Measurements from ENCODE around the gene MYRIP. TPM values are rescaled to one million over a fixed set of nuclear protein-coding genes. Genes with fewer than 3 reads are reported as not detected.
A peak's percentile ranks its signal among the peaks of the same experiment; 100 is the strongest.
"Not testable (repeated sequence)": the region's sequence is repeated elsewhere in the genome, so short reads cannot be mapped to it uniquely, and the experiment has no call there.

MYRIP gene
- polyA plus RNA-seq, 1 donor, result 0.83 TPM

DNA sequence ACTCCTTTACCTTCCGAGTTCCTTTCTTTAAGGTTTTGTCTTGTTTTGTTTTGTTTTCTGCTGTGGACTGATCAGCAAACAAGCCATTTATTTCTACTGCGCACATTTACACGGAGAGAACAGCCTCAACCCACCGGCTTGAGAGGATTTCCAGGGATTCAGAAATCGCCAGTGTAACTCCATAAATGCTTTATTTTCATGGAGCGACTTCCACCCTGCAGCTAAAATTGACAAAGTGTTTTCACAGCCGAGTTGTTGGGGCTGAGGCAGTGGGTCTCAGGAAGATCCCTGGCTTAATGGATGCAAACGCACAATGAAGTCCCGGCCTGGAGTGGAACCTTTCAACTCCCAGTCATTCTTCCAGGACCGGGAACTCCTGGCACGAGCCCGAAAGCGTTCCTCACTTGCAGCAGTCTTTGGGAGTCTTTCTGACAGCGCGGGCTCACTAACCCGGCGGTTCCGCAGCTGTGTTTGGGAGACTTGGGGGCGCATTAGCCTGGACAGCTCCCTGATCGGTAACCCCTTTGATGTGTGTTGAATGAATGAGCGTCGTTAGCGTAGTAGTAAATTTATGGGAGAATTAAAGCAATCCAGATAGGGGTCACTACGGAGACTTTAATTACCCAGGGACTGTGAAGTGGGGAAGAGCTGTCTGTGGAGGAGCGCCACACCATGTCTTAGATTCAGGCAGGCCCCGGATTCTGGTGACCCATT, 785 bp upstream of the MYRIP start:
- peak; percentile 34 for DNase-seq

- DNase-seq, result no peak
These were observed 686 bp downstream of the MYRIP start for GRCh38 chr3:39809995-39810595.

DNA sequence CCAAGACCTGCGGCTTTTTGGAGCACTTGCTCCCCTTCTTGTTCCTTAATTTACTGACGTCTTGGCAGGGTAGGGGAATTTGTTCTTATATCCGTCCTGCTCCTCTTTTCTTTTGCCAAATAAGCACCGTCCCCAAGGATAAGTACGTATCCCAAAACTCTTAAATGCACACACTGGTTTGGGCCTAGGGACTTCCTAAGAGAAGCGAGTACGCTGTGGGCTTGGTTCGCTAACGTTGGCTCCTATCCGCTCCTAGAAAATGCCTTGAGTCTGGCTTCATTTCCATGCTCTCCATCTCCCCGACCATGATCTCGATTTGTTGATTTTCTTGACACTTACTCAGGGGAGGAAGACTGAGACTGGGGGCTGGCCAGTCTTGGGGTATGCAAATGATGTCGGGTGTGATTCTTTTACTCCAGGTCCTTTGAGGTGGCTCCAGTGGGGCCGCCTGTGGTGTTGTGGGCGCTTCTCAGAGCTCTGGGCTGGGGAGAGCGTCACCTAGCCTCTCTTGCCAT, 1.3 kb downstream of the MYRIP start:
- no peak for DNase-seq

- DNase-seq, result no peak
These were observed 2.2 kb downstream of the MYRIP start for GRCh38 chr3:39811561-39811960.

GRCh38 chr3:39812537-39812936, 3.1 kb downstream of the MYRIP start:
- DNase-seq, result no peak

DNA sequence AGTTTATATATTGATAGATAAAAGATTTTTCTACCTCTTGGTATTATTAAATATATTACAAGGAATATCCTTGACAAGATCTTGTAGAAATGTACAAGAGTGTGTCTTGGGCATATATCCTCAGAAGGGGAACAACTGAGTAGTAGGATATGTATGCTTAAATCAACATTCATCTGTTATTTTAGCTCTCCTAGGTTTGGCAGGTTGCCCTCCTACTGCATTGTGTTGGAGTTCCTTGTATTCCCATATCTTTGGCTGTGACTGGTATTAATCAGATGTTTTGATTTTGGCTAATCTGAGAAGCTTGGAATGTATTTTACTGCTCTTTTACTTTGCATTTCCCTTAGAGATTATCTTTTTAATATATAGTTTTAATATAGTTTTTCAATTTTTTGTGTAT, 4.6 kb downstream of the MYRIP start:
- no peak for DNase-seq

- no peak for DNase-seq
These were observed 10.5 kb downstream of the MYRIP start for GRCh38 chr3:39819899-39820298.

- DNase-seq, result not testable (repeated sequence)
These were observed 24.4 kb downstream of the MYRIP start for GRCh38 chr3:39833764-39834163.

GRCh38 chr3:39839484-39839883, 30.1 kb downstream of the MYRIP start:
- no peak for DNase-seq

DNA sequence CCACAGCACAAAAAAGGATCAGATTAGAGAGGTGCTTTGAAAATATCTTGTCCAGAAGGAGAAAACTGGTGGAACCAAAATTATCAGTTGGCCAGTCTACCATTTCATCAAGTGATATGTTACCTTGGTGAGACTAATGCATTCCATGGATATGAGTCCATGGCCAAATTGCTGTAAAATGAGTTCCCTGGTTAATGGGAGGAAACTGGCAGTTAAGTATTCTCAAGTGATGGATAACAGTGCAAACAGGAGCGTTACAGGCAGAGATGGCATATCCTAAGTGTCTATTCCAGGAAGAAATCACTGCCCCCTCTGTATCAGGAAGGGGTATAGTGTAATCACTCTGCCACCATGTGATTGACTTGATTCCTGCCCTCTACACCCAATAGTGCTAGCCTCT, 34.0 kb downstream of the MYRIP start:
- DNase-seq, result no peak

DNA sequence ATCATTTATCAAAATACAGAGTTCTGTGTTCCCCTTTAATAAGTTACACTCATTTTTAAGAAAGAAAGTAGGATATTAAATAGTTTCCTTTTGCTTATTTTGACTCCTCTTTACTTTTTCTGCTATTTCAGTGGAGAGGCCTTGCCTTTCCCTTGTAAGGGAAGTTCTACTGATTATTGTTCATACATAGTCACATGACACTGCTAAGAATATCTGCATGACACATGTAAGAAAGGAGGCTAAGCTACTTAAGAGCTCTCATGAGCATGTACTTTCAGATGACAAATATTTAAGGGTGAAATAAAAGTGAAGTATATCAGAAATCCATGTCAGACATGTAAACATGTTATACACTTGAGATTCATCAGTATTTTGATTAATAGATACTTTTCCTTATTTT, 39.0 kb downstream of the MYRIP start:
- DNase-seq, result no peak

DNA sequence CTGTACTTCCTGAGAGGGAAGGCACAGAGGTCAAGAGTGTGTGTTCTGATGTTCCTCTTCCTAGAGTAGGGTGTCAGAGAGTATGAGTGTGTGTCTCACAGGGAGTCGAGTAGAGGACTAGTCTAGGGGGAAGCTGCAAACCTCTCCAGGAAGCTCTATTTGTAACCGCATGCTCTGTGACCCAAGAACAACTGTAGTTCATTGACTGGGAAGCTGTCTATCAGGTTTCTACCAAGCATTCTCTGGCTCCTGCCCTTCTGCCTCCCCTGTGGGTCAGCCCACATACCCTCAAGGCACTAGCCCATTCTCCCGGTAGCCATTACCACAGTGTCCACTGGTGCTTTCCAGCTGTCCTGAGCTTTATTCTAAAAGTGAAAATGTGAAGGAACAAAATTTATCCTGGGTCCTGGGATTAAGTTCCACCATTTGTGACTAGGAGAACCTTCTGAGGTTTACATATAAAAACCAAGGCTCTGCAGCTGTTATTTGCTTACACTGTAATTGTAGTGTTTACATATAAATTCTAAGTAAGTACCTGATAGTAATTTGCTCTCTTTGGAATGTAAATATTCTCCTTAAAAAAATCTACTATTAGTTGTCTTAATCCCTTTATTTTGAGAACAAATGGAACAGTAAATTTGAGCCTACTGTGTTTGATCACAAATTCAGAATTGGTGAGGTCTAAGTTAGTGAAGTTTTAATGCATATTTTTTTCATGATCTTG, 40.7 kb downstream of the MYRIP start:
- no peak for DNase-seq

- DNase-seq, result no peak
These were observed 41.3 kb downstream of the MYRIP start for GRCh38 chr3:39850716-39851032.

DNA sequence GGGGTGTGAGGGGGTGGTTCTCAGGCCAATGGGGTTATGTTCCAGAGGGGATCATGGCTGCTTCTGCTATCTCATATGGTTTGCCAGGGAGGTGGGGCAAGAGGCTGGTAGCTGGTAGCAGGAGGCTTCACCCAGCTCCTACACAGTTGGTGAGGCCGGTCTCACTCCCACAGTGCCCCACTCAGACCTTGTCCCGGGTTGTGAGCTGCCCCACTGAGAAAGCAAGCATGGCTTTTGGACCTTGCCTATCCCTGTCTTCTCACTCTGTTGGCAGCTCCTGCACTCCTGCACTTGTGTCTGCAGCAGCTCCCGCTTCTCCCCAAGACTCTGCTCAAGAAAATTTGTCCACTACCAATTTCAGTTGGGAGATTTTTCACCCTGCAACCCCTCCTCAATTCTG, 46.1 kb downstream of the MYRIP start:
- DNase-seq, result no peak

- no peak for DNase-seq
These were observed 60.5 kb downstream of the MYRIP start for GRCh38 chr3:39869890-39870289.

- no peak for DNase-seq
These were observed 61.3 kb downstream of the MYRIP start for GRCh38 chr3:39870706-39871105.

GRCh38 chr3:39879581-39879980, 70.2 kb downstream of the MYRIP start:
- no peak for DNase-seq

GRCh38 chr3:39882111-39882510, 72.7 kb downstream of the MYRIP start:
- DNase-seq, result no peak

DNA sequence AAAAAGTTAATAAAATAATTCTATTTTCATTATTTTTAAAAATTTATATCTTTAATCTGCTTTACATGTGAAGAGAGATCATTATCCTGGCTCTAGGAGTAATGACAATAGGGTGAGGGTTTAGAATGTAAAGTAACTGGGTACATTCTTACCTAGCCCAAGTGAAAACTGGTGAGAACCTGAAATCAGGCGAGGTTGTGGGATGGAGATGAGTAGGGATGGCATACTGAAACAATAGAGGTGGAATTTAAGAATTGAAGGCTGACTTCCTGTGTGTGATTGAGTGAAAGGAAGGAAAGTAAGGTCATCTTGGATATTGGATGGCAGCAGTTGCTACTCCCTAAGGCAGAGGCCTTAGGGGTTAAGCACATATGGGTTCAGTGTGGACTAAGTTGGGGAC, 82.7 kb downstream of the MYRIP start:
- DNase-seq, result no peak

- no peak for DNase-seq
These were observed 86.8 kb downstream of the MYRIP start for GRCh38 chr3:39896184-39896583.

GRCh38 chr3:39900462-39901002, 91.1 kb downstream of the MYRIP start:
- no peak for DNase-seq

DNA sequence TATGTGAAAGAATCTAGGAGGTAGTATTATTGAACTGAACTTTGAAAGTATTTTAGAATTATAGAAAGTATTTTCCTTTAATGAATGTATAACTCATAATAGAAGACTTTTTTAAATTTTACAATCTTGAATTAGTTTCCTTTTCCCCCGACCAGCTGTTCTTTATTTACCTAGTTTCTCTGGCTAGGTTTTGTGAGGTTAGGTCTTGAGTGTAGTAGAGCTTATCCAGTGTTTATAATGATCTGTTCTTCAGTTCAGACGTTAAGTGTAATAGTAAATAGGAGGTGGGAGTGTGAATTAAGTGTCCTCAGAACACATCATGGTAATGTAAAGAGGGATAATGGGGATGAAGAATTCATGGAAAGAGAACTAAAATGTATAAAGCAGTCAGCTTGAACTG, 93.8 kb downstream of the MYRIP start:
- no peak for DNase-seq

DNA sequence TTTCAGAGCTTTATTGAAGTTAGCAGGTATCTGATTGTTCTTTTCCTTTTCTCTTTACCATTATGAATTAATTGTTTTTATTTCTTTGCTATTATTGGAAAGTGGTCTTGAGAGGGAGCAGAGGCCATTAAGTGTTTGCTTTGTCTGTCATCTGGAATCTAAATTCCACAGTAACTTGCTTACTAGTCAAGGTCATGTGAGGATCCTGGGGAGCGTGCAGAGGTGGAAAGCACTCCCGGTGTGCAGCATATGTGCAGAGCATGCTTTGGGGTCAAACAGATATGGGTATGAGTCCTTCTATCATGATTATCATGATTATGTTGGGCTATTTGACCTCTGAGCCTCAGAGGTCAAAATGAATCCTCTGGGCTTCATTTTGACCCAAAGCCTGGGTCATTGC, 96.4 kb downstream of the MYRIP start:
- no peak for DNase-seq

- DNase-seq, result no peak
These were observed 98.6 kb downstream of the MYRIP start for GRCh38 chr3:39907981-39908380.
